ENCODE results near the gene TRMO. TPM values are rescaled to one million over a fixed set of nuclear protein-coding genes. Genes with fewer than 3 reads are reported as not detected.

The TRMO gene
- total and polyA plus RNA-seq, 2 of the 8 experiments (the other 6 are each of a cell fraction or from before 2014, with no cell fraction given): 4.6 to 5.6 TPM

DNA sequence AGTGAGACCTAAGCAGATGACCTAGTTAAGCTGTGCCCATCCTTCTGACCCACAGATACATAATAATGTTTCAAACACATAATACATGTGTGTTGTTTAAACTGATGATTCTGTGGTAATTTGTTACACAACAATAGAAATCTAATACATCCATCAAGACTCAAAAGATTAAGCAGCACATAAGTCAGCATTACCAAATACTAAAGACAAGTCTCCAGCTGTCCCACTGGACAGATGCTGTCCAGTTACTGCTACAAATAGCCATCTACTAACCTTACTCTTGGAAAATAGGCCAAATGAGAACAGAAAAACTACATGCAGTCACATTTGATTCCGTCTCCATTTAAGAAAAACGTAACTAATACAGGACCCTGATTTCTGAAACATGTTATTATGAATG is 10.8 kb downstream of the TRMO start:
- H3K14ac ChIP-seq (ENCODE audit: insufficient read length): no peak overlapping the region
- no peaks in the 10 kb centered on the region for H3K4me1 ChIP-seq (replicated peaks in 1 of 4; ENCODE audit: control insufficient read depth in 3 of 4, insufficient read depth in 4 of 4, low read length in 3 of 4)
- no peak overlapping the region for H2BK120ac ChIP-seq (replicated peaks; ENCODE audit: low read depth, low read length)
- 93% methylated on average over 2 of the region's 2 CpGs; no CpG with 5 or more reads in 1 of the 2 experiments for WGBS, 2 experiments (ENCODE audit: extremely low coverage in 1 of 2, insufficient coverage in 1 of 2, insufficient read length in 1 of 2, insufficient replicate concordance in 2 of 2, low coverage in 1 of 2, low lambda C conversion rate in 2 of 2, missing lambda C conversion rate in 1 of 2)
- peaks cover 3% of the 10 kb centered on the region; the same call in 1 of the 2 replicates for H3K79me1 ChIP-seq (ENCODE audit: low read depth, low read length)
- H3K36me3 ChIP-seq (ENCODE audit: control insufficient read depth in 2 of 4, insufficient read depth in 4 of 4, low read length in 3 of 4): peaks cover 0 to 4% (median 1%) of the 10 kb centered on the region in 4 experiments; a peak in 3 of 8 replicates
- no peak overlapping the region for H2BK20ac ChIP-seq (ENCODE audit: low read length)
- no peak overlapping the region for H2BK5ac ChIP-seq (ENCODE audit: low read depth, low read length)
- H3K4me2 ChIP-seq (ENCODE audit: insufficient read depth in 1 of 2, low read depth in 2 of 2, low read length in 2 of 2): no peak overlapping the region
- H3K18ac ChIP-seq (ENCODE audit: extremely low read depth, low read length): no peak overlapping the region
- no peaks in the 10 kb centered on the region for H3K27me3 ChIP-seq (replicated peaks in 1 of 4; ENCODE audit: control insufficient read depth in 3 of 4, extremely low read depth in 1 of 4, insufficient read depth in 3 of 4, low read length in 3 of 4)
- no peak overlapping the region for H4K8ac ChIP-seq (ENCODE audit: extremely low read depth, insufficient read depth, low read length)
- no peaks in the 10 kb centered on the region for H3K79me2 ChIP-seq (ENCODE audit: control insufficient read depth in 1 of 2, insufficient read depth in 2 of 2, low read length in 2 of 2)
- no peak overlapping the region for H2AFZ ChIP-seq (ENCODE audit: low read length)
- H3K9ac ChIP-seq (replicated peaks in 1 of 4; ENCODE audit: extremely low read depth in 1 of 4, low read depth in 3 of 4, low read length in 3 of 4): no peak overlapping the region
- CTCF ChIA-PET (ENCODE audit: partially characterized antibody): interaction anchor here (1.3 to 4.3 kb wide), 4 partner anchors 10 to 20 kb away, joined by 5 to 34 read pairs (median 18); partner anchors contain the start of gene TRMO
- H3K23me2 ChIP-seq (ENCODE audit: low read depth, low read length): no peaks in the 10 kb centered on the region
- POLR2A ChIA-PET (ENCODE audit: partially characterized antibody): interaction anchor here (1.9 kb wide), 1 partner anchor 10 kb away, joined by 9 read pairs; the partner anchor contains the start of gene TRMO
- no peak overlapping the region for H2BK12ac ChIP-seq (ENCODE audit: low read depth, low read length)
- DNase-seq (ENCODE audit: low read depth in 1 of 2, low spot score in 2 of 2) (no peak), FAIRE-seq (no peak)
- H3K9me3 ChIP-seq (ENCODE audit: insufficient read depth in 2 of 2, low read depth in 1 of 2, low read length in 1 of 2): no peaks in the 10 kb centered on the region
- no peak overlapping the region for H2AK5ac ChIP-seq (ENCODE audit: low read depth, low read length)
- no peak overlapping the region for H3K4ac ChIP-seq (replicated peaks; ENCODE audit: insufficient read length, low read depth, low read length)
- no peak overlapping the region for H3K4me3 ChIP-seq (ENCODE audit: extremely low read depth in 1 of 4, insufficient read depth in 2 of 4, low read depth in 3 of 4, low read length in 4 of 4)
- H3K27ac ChIP-seq (ENCODE audit: low read depth, low read length): no peak overlapping the region
- no peak overlapping the region for H4K5ac ChIP-seq (ENCODE audit: insufficient read length, low read depth, low read length)
- H4K91ac ChIP-seq (replicated peaks; ENCODE audit: insufficient read length, low read length): no peak overlapping the region
- H2BK15ac ChIP-seq (ENCODE audit: low read length): no peak overlapping the region
- H3K56ac ChIP-seq (replicated peaks; ENCODE audit: insufficient read length, low read depth, low read length): no peak overlapping the region
- no peak overlapping the region for H3K23ac ChIP-seq (ENCODE audit: insufficient read length)
- H4K20me1 ChIP-seq (replicated peaks in 1 of 2; ENCODE audit: control insufficient read depth in 1 of 2, insufficient read depth in 2 of 2, low read length in 2 of 2): peaks cover 0 to 2% of the 10 kb centered on the region in 2 experiments
- TF ChIP-seq PHF8 (conservative IDR thresholded peaks at IDR 0.05; ENCODE audit: low read depth, low read length) (no peak), KDM4A (IDR thresholded peaks at IDR 0.05; ENCODE audit: low read depth, low read length, severe bottlenecking) (no peak), SP4 (IDR thresholded peaks at IDR 0.05; ENCODE audit: low read length) (no peak), CHD2 (IDR thresholded peaks at IDR 0.05; ENCODE audit: low read length) (no peak), HDAC2 (IDR thresholded peaks at IDR 0.05; ENCODE audit: borderline replicate concordance in 1 of 2, low read depth in 2 of 2, low read length in 2 of 2) (no peak), CTBP2 (IDR thresholded peaks at IDR 0.05; ENCODE audit: borderline replicate concordance, insufficient read depth, insufficient read length, low read length) (no peak), ZNF274 (IDR thresholded peaks at IDR 0.05; ENCODE audit: borderline replicate concordance, extremely low read depth, low read length) (no peak), CBX5 (IDR thresholded peaks at IDR 0.05; ENCODE audit: low read depth, low read length) (no peak), TAF7 (optimal IDR thresholded peaks at IDR 0.05; ENCODE audit: borderline replicate concordance, low read depth, low read length) (no peak), BCL11A (IDR thresholded peaks at IDR 0.05; ENCODE audit: low read depth in 2 of 2, low read length in 2 of 2) (no peak), TBP (IDR thresholded peaks at IDR 0.05; ENCODE audit: low read depth, low read length) (no peak), CBX8 (IDR thresholded peaks at IDR 0.05; ENCODE audit: borderline replicate concordance, low read depth, low read length) (no peak), EGR1 (IDR thresholded peaks at IDR 0.05; ENCODE audit: borderline replicate concordance, low read depth, low read length) (no peak), HDAC6 (IDR thresholded peaks at IDR 0.05; ENCODE audit: low read depth, low read length) (no peak)

Measured in H1 (cell line).